Left ventricle myocardium inferior (tissue), 1 donor: ENCODE data around the gene ANKS4B. TPM values are rescaled to one million over a fixed set of nuclear protein-coding genes. Genes with fewer than 3 reads are reported as not detected.

Source experiments
- DNase-seq: peaks from one replicate; pipeline ENCODE4 v3.0.0-alpha.2; 2020
- H3K27ac ChIP-seq: fragments of 200-600 bp; replicated peaks from 2 replicates; pipeline ENCODE4 v1.8.0; 2021
- H3K27me3 ChIP-seq: fragments of 200-600 bp; 2 replicates; pipeline ENCODE4 v1.8.0; 2021; ENCODE audit warnings: low read depth
- H3K36me3 ChIP-seq: fragments of 200-600 bp; 2 replicates; pipeline ENCODE4 v1.8.0; 2021
- H3K4me1 ChIP-seq: fragments of 200-600 bp; 2 replicates; pipeline ENCODE4 v1.8.0; 2021
- H3K4me3 ChIP-seq: fragments of 200-600 bp; 2 replicates; pipeline ENCODE4 v1.8.0; 2021; ENCODE audit warnings: mild to moderate bottlenecking, moderate library complexity
- H3K9me3 ChIP-seq: fragments of 200-600 bp; replicated peaks from 2 replicates; pipeline ENCODE4 v1.8.0; 2021
- intact Hi-C: fragments of 100-400 bp; cut with micrococcal nuclease; formaldehyde crosslinking; loops from one replicate; pipeline ENCODE4 v1.11.0; 2022
- total RNA-seq: library from RNA; stranded (reverse); fragmentation: NEBNext Ultra II Directional; extraction: Animal tissue kit (Norgen Biotek cat#: 25700); gene quantifications from one replicate; pipeline ENCODE4 v1.2.1, GENCODE V29; 2021
- TF ChIP-seq, protein P1 (sequence below): fragments of 200-600 bp; IDR thresholded peaks from 2 replicates; pipeline ENCODE4 v1.8.0; 2021; ENCODE audit warnings: antibody characterized with exemption, mild to moderate bottlenecking, borderline replicate concordance
- donor health status: DM: no; HTN: yes; CAD: no; lungs with severe emphysema.

The ANKS4B gene
- total RNA-seq, 1 donor from 2014 or later = not detected

DNA sequence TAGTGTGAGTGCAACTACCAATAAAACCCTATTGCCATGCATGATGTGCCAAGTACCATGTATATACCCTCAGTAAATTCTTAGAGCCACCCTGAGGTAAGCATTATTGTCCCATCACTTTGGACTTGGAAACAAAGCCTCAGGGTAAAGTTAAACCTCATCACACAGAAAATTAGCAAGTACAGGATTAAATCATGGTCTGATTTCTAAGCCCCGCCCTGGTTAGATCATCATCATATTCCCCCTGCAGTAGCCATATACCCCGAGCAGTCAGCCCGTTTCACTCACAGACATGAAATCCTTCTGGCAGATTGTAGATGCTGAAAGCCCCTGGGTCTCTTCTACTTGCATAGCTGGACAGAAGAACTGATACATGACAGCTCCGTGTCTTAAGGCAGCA is 26.9 kb upstream of the ANKS4B start:
- Histone ChIP-seq H3K4me1 (no peaks in the 10 kb centered on the region), H3K27ac (no peak overlapping the region), H3K27me3 (peaks cover 19% of the 10 kb centered on the region), H3K4me3 (no peak overlapping the region), H3K9me3 (no peaks in the 10 kb centered on the region), H3K36me3 (no peaks in the 10 kb centered on the region)
- TF ChIP-seq, protein P1, sequence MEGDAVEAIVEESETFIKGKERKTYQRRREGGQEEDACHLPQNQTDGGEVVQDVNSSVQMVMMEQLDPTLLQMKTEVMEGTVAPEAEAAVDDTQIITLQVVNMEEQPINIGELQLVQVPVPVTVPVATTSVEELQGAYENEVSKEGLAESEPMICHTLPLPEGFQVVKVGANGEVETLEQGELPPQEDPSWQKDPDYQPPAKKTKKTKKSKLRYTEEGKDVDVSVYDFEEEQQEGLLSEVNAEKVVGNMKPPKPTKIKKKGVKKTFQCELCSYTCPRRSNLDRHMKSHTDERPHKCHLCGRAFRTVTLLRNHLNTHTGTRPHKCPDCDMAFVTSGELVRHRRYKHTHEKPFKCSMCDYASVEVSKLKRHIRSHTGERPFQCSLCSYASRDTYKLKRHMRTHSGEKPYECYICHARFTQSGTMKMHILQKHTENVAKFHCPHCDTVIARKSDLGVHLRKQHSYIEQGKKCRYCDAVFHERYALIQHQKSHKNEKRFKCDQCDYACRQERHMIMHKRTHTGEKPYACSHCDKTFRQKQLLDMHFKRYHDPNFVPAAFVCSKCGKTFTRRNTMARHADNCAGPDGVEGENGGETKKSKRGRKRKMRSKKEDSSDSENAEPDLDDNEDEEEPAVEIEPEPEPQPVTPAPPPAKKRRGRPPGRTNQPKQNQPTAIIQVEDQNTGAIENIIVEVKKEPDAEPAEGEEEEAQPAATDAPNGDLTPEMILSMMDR = no peak
- no peak for DNase-seq
- intact Hi-C loops = no loop called here

DNA sequence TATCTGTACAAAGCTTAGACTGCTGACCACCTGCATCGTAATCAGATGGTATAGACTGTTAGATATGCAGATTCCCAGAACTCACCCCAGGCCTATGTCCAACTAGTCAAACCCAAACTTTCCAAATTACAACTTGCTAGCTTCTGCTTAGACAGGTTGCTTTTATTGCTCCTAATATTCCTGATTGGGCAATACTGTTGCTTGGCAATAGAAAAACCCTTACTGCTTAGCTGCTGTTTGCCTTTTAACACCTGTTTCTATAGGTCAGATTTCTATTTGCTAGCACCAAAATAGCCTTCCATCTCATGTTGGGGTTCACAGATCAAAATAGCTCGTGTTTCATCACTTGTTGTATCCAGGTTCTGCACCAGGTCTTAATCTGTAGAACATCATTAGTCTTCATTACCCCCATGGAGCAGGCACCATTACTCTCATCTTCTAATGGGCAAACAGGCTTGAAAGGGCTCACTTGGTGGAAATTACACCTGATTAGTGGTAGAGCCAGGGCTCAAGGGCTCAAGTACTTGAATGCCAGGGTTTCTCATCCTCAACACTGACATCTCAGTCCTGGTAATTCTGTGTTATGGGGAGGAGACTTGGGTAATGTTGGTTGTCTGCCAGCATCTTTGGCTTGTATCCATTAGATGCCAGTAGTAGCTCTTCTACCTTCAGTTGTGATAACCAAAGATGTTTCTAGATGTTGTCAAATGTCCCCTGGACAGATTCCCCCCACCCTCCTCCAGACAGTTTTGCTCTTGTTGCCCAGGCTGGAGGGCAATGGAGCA is 24.9 kb upstream of the ANKS4B start:
- Histone ChIP-seq H3K36me3 (no peaks in the 10 kb centered on the region), H3K9me3 (no peaks in the 10 kb centered on the region), H3K4me1 (no peaks in the 10 kb centered on the region), H3K27me3 (peaks cover 35% of the 10 kb centered on the region), H3K27ac (no peak overlapping the region), H3K4me3 (no peak overlapping the region)
- DNase-seq = no peak
- TF ChIP-seq, protein P1 = no peak
- intact Hi-C loops = no loop called here

DNA sequence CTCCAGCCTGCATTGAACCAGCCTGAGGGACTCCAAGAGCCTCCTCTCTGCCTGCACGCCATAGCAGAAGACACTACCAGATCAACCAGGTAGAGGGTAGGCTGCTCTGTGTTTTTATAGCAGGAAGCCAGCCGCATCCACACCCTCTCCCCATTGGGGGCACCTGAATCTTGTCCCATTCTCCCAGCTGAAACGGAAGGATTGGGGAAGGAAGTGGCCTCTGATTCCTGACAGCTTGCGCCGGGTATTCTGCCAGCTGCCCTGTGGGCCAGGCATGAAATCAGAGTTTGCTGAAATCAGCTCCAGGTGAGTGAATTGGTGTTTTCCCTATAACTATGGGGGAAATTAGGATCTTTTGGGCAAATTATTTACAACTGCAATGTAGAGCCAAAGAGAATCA is 22.0 kb upstream of the ANKS4B start, which contains the start of gene ZP2:
ZP2 (minus strand) TSS at position 89 of the 400 bp plus-strand sequence; CDS start at position 62, 27 bp downstream.
- Histone ChIP-seq H3K4me1 (no peaks in the 10 kb centered on the region), H3K27ac (no peak within 1 kb of the TSS), H3K4me3 (no peak within 1 kb of the TSS), H3K36me3 (no peaks in the 10 kb centered on the region), H3K27me3 (peaks cover 40% of the 10 kb centered on the region), H3K9me3 (no peaks in the 10 kb centered on the region)
- no peak for DNase-seq
- TF ChIP-seq, protein P1 = no peak
- intact Hi-C loops = no loop called here

DNA sequence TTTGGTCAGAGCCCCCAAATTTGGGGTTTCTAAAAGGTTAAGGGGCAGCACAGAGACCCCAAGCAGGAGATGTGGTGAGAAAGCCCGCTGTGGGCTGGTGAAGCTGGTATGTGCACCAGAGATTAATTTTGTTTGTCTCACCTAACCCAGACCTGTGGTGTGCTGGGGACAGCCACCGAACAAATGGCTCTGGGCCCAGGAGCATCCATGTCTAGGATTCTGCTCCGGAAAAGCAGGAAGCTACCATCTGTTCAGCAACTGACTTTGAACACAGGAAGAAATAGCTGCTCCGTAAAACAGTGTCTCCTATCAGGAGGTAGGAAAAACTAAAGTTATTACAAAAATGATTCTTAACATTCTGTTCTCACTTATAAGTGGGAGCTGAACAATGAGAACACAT is 19.4 kb upstream of the ANKS4B start:
- no peaks in the 10 kb centered on the region for H3K36me3 ChIP-seq
- peaks cover 54% of the 10 kb centered on the region for H3K27me3 ChIP-seq
- H3K9me3 ChIP-seq = no peaks in the 10 kb centered on the region
- intact Hi-C loops = no loop called here
- no peak overlapping the region for H3K27ac ChIP-seq
- H3K4me1 ChIP-seq = no peaks in the 10 kb centered on the region
- DNase-seq = no peak
- TF ChIP-seq, protein P1 = no peak
- H3K4me3 ChIP-seq = no peak overlapping the region

DNA sequence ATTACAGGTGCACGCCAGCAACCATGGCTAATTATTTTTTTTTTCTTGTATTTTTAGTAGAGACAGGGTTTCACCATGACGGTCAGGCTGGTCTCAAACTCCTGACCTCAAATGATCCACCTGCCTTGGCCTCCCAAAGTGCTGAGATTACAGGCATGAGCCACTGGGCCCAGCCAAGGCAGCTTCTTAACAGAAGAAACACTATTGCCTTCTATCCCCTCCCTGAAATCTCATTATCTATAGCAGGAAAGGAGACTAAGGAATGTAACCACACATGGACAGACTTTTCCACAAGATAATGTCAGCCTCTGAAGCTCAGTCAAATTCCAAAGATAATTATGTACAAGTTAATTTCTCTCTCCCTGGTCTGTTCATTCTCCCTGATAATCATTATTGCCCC is 16.4 kb upstream of the ANKS4B start:
- no peaks in the 10 kb centered on the region for H3K36me3 ChIP-seq
- DNase-seq = no peak
- H3K27me3 ChIP-seq = peaks cover 44% of the 10 kb centered on the region
- no peaks in the 10 kb centered on the region for H3K9me3 ChIP-seq
- TF ChIP-seq, protein P1 = no peak
- H3K27ac ChIP-seq = no peak overlapping the region
- no peaks in the 10 kb centered on the region for H3K4me1 ChIP-seq
- H3K4me3 ChIP-seq = no peak overlapping the region
- intact Hi-C loops = no loop called here
